HG03135 (cell line): Measurements from ENCODE around the gene RNASE8.
A peak's percentile ranks its signal among the peaks of the same experiment; 100 is the strongest.

Source experiments
- ATAC-seq: cut with Tn5 transposase; IDR thresholded peaks from one replicate; pipeline ENCODE4 v1.9.1; 2021; ENCODE audit warnings: mild to moderate bottlenecking, moderate library complexity; ENCODE audit not compliant: unreplicated experiment

RNASE8 gene

DNA sequence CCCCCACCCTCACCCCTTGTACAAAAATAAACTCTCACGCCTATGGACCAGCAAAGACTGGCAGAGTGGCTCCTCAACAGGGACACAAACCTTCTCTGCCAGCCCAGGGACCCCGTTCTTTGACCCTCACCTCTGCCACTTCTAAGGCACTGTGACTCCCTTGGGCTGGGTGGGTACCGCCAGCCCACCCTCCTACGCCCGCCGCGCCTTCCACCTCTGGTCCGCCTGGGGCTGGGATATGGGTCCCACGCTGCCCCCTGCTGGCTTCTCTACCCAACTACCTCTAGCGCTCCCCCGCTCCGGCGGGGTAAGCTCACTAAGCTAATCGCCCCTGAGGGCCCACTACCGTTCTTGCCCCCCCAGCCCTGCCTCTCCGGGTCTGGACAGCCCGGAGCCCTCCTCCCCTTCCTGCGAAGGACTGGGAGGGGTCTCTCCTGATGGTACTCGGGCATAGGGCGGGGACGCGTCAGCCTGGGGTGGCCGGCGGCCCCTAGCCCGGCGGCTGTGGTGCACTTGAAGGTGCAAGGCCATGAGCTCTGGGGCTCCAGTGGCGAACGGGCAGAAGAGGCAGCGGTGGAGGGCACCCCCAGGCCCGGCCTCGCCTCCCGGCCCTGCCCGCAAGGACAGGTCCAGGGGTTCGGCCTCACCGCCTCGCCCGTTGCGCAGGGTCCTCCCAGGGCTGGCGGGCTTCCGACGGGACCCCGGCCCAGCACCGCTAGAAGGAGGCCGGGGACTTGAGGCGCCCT, 32.7 kb downstream of the RNASE8 start:
- no peak for ATAC-seq

GRCh38 chr14:21090940-21091663, 33.5 kb downstream of the RNASE8 start:
- ATAC-seq = no peak

GRCh38 chr14:21091821-21092272, 34.2 kb downstream of the RNASE8 start:
- ATAC-seq = no peak

DNA sequence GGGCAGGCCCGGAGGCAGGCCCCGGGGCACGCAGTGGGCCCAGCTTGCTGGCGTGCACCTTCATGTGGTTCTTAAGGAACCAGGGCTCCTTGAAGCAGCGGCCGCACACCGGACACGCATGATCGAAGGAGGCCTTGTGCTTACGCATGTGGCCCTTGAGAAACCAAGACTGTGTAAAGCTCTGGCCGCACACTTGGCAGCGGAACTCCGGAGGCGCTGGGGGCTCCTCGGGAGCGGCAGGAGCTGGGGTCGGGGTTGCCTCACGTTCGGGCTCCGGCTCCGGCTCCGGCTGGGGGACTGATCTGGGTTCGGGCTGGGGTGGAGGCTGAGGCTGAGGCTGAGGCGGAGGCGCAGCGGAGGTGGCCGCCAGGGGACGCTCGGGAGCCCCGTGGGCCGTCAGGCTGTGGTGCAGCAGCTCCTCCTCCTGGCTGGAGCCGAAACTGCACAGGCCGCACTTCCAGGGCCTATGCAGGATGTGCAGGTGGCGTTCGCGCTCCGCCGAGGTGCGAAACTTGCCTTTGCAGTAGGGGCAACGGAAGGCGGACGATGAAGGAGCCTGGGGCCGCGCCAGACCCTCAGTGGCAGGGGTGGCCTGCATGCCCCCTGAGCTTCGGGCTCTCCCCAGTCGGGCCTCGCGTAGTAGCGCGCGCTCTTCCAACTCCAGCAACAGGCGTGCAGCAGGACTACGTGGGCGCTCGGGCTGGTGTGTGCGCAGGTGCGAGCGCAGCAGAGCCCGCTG, 34.8 kb downstream of the RNASE8 start:
- peak; percentile 89 for ATAC-seq

DNA sequence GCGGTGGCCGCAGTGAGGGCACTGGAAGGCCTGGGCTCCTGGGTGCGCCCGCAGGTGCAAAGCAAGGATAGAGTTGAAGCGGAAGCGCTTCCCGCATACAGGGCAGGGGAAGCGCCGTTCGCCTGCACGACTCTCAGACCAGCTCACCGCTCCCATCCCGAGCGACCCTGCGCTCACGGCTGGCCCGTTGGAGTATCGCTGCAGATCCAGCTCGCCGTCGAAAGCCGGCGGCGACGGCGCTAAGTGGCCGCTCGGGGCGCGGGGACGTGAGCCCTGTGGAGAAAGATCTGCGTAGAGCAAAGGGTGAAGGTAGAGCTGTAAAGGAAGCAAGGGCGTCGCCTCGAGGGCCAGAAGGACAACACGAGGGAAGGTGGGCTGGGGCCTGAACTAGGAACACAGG, 35.4 kb downstream of the RNASE8 start:
- ATAC-seq = no peak

DNA sequence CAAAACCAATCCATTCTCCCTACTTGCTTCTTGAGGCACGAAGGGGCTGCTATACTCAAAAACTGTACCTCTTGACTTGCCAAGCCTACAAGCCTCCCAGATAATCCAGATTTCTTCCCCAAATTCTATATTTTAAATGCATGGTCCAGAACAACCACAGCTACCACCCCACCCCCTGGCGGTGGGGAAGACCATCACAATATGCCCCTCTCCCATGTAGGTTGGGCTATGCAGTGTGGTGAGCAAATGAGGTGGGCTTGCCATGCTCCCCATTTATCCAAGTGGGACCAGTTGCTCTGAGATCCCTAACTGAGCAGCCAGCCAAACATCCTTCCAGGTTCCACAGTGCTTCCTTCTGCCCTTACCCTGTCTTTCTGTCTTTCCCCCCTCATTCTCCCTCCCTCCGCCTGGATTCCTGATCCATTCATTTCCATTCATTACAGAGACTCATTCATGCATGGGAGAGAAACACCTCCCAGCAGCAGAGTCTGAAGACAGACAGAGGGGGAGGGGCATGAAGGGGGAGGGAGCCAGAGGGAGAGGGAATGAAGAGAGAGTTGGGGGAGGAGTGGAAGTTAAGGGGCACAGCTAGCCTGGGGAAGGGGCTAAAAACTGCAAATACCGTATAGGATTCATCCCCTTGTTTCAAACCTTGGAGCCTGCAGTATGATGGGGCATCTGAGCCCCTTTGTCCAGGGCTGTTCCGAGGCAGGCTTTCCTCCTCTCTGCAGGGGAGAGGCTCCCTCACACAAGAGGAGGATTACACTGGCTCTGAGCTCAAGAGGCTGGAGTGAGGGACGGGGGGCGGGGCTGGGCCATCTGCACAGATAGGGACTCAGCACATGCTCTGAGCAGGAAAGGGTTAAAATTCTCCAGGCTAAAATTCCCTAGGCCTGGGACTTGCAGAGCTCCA, 36.4 kb downstream of the RNASE8 start:
- ATAC-seq = no peak

DNA sequence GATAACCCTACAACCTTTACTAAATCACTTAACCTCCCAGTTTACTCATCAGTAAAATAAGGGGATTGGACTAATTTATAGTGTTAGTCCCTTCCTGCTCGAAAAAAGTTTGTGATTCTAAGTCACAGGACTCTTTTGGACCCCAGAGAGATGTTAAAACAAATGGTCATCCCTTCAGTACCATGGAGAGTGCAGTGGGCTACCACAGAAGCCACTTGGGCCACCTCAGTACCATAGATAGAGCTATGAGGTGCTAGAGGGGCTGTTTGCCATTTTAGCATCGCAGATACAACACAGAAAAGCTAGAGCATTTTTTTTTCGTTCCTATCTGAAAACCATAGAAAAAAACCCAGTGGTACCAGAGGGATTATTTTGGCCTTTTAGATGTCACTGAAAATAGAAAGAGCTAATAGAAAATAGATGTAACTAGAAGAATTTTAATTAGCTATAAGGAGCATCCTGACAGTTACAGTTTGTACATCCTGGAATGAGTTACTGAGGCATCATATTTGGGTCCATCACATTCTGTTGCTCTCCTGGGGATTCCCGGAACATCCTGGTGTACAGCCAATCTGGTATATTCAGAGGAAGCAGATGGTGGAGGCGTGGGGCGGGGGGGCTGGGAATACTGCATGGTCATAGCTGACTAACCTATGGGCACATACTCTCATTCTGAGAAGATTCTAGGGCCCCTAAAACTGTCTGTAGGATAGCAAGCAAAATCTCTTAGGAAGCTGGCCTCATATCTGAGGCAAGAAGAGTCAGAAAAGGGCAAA, 38.0 kb downstream of the RNASE8 start:
- no peak for ATAC-seq

DNA sequence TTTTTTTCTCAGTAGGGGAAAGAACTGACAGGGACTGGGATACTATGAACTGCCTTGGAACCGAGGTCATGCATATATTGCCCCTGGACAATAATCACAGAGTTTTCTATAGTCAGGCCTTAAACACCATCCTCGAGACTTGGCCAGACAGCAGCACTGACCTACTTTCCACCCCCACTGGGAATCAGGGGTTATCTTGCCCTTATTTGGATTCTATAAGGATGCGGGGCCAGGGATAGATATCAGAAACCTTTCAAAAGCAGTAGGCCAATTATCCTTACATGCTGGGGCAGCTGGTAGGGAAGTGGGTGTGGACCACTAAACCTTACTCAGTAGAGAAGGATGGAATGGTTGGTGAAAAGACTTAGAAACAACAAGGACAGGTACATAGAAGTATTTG, 38.8 kb downstream of the RNASE8 start:
- no peak for ATAC-seq

- ATAC-seq = no peak
Measured at GRCh38 chr14:21096978-21097635, 39.5 kb downstream of the RNASE8 start.

DNA sequence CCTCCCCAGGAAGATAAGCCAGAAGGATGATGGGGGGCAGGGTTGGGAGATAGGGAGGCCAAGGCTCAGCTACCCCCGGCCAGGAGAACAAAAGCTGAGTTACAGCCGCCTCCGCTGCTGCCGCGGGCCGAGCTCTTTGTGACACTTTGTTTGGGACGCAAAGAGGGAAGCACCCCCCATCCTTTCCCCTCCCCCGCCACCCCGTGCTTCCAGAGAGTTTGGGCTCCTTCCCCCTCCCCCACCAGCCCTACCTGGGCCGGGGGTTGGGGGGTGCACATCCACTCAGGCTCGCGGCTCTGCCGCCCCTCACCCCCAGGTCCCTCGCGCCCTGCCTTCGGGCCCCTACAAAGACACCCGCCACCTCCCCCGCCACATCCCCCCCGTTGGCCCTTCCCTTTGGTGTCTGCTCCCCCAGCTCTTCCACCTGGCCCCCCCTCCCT, 40.0 kb downstream of the RNASE8 start:
- no peak for ATAC-seq

GRCh38 chr14:21098076-21098891, 40.7 kb downstream of the RNASE8 start, which contains the start of gene ZNF219:
Gene ZNF219 (minus strand): TSS chr14:21098655. CDS start chr14:21093591, 5,064 bp downstream.
- no peak for ATAC-seq

- no peak for ATAC-seq
Measured at GRCh38 chr14:21098892-21099595, 41.4 kb downstream of the RNASE8 start.

GRCh38 chr14:21099596-21099985, 42.0 kb downstream of the RNASE8 start:
- ATAC-seq = no peak

DNA sequence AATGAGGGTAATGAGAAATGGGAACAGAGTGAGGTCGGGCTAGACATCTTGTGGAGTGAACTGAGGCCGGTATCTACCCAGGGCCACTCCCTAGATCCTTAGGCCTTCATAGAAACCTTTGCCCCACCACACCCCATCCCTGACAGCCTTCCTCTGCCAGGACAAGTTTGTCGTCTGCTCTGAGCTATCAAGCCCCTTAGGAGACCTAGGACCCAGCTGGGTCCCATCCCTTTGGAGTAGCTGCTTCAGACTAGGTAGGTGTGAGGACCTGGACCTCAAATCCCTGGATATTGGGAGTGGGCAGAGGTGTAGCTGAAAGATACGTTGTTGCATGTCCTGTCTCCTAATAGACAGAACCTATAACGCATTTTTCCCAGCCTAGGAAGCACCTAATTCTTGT, 43.3 kb downstream of the RNASE8 start, which contains the start of gene TMEM253:
TSS of gene TMEM253 (plus strand) at position 136 of the 400 bp plus-strand sequence. CDS start 278 bp downstream, outside the sequence.
- ATAC-seq = no peak

DNA sequence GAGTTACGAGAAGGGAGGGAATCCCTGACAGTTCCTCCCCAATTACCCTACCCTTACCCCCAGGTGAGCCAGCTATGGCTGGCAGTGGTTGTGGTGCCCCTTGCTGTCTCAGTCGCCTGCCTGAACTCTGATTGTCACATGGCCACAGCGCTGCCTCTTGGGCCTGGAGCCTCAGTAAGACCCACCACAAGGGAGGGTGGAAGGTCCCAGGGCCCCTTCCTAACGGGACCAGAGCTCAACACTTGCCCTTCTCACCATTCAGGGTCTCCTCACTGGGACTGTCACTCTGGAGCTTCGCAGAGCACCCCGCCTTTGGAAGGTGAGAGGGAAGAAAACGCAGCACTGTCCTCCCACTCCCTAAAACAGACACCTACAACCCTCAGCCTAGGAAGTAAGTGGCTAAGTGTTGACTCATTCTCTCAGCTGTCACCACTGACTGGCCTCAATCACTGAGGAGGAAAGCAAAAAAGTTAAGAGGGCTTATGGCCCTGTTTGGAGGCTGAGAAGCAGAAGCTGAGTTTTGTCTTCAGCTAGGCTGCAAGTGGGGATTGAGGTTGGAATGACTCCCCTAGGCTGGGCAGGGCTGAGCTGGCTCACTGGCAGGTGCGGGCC, 44.3 kb downstream of the RNASE8 start:
- no peak for ATAC-seq

DNA sequence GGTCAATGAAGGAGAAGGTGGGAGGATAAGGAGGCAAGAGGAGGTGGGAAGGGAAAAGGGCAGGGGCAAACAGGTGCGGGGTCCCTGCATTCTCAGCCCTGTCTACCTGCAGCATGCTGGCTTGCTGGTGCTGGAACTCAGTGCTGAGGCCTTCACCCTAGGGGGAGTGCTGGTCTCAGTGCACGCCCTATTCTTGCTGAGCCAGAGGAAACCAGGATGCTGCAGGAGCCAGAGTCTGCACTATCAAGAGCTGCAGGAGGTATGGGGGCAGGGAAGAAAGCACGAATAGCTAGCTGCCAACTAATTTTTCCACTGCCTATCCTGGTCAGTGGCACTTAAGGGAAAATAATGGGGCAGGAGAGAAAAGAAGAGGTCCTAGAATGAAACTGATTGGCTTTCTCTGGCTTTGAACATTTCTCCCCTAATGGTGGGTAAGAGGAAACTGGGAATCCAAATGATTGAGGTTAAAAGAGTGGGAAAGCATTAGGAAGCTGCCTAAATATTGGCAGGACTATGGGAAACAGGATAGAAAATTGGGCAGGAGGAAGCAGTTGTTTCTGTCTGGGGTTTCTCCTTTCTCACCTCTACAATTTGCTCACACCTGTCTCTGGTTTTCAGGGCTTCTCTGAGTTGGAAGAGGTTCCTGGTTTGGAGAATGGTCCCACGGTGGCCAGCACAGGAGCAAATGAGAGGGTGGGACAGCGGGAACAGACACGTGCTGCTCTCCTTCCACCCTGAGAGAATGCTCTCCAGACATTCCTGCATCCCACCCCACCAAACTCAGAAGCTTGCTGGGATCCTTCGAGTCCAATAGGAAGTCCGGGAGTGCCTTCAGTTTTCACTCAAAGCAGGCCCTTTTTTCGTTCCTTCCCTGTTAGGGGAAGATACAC, 45.1 kb downstream of the RNASE8 start:
- no peak for ATAC-seq
